IPS-18a (cell line): ENCODE results near the gene RALGPS2.
"Not testable (repeated sequence)": the region's sequence is repeated elsewhere in the genome, so short reads cannot be mapped to it uniquely, and the experiment has no call there.

Experiments
- H3K27ac ChIP-seq: one replicate; pipeline ENCODE4 v1.5.1; 2013; ENCODE audit warnings: low read length
- H3K27me3 ChIP-seq: one replicate; pipeline ENCODE4 v1.6.1; 2013; ENCODE audit warnings: mild to moderate bottlenecking, low read length; ENCODE audit not compliant: control insufficient read depth, insufficient read depth
- H3K36me3 ChIP-seq: one replicate; pipeline ENCODE4 v1.6.1; 2013; ENCODE audit warnings: low read depth, low read length; ENCODE audit not compliant: control insufficient read depth
- H3K4me1 ChIP-seq: one replicate; pipeline ENCODE4 v1.6.1; 2013; ENCODE audit warnings: low read depth, low read length; ENCODE audit not compliant: control insufficient read depth
- H3K4me3 ChIP-seq: one replicate; pipeline ENCODE4 v1.5.1; 2013; ENCODE audit warnings: low read length
- H3K9ac ChIP-seq: one replicate; pipeline ENCODE4 v1.6.1; 2013; ENCODE audit warnings: mild to moderate bottlenecking, low read length, moderate library complexity
- H3K9me3 ChIP-seq: one replicate; pipeline ENCODE4 v1.6.1; 2013; ENCODE audit warnings: low read depth, low read length; ENCODE audit not compliant: control insufficient read depth

The RALGPS2 gene

GRCh38 chr1:178949866-178950265 lies 224.8 kb downstream of the RALGPS2 start:
- not testable (repeated sequence) for H3K9ac ChIP-seq, H3K36me3 ChIP-seq, H3K9me3 ChIP-seq, H3K27ac ChIP-seq, H3K4me1 ChIP-seq, H3K4me3 ChIP-seq, H3K27me3 ChIP-seq

GRCh38 chr1:178951600-178951999 lies 226.6 kb downstream of the RALGPS2 start:
- H3K9ac ChIP-seq = no peak overlapping the region
- no peaks in the 10 kb centered on the region for H3K36me3 ChIP-seq

GRCh38 chr1:178953034-178953433 lies 228.0 kb downstream of the RALGPS2 start:
- H3K9ac ChIP-seq = no peak overlapping the region
- H3K4me1 ChIP-seq = no peaks in the 10 kb centered on the region
- H3K27ac ChIP-seq = no peak overlapping the region
- no peak overlapping the region for H3K4me3 ChIP-seq
- no peaks in the 10 kb centered on the region for H3K36me3 ChIP-seq
- H3K9me3 ChIP-seq = no peaks in the 10 kb centered on the region
- no peaks in the 10 kb centered on the region for H3K27me3 ChIP-seq

More at GRCh38 chr1:178951600-178951999, 226.6 kb downstream of the RALGPS2 start:
- no peaks in the 10 kb centered on the region for H3K9me3 ChIP-seq
- no peaks in the 10 kb centered on the region for H3K27me3 ChIP-seq
- no peaks in the 10 kb centered on the region for H3K4me1 ChIP-seq
- H3K27ac ChIP-seq = no peak overlapping the region
- no peak overlapping the region for H3K4me3 ChIP-seq

- H3K4me3 ChIP-seq = no peak overlapping the region
- no peaks in the 10 kb centered on the region for H3K4me1 ChIP-seq
- H3K36me3 ChIP-seq = no peaks in the 10 kb centered on the region
- H3K27ac ChIP-seq = no peak overlapping the region
- H3K9ac ChIP-seq = no peak overlapping the region
- H3K9me3 ChIP-seq = no peaks in the 10 kb centered on the region
- H3K27me3 ChIP-seq = no peaks in the 10 kb centered on the region
Observed at GRCh38 chr1:178953538-178954324, 228.7 kb downstream of the RALGPS2 start.

GRCh38 chr1:178954325-178954690 lies 229.3 kb downstream of the RALGPS2 start:
- Histone ChIP-seq H3K27me3 (no peaks in the 10 kb centered on the region), H3K9ac (no peak overlapping the region), H3K9me3 (no peaks in the 10 kb centered on the region), H3K27ac (no peak overlapping the region), H3K4me1 (no peaks in the 10 kb centered on the region), H3K4me3 (no peak overlapping the region), H3K36me3 (no peaks in the 10 kb centered on the region)

GRCh38 chr1:178954937-178955336 lies 229.9 kb downstream of the RALGPS2 start:
- H3K27me3 ChIP-seq = no peaks in the 10 kb centered on the region
- H3K9me3 ChIP-seq = no peaks in the 10 kb centered on the region
- no peak overlapping the region for H3K9ac ChIP-seq
- H3K4me1 ChIP-seq = no peaks in the 10 kb centered on the region
- no peak overlapping the region for H3K4me3 ChIP-seq
- no peaks in the 10 kb centered on the region for H3K36me3 ChIP-seq
- no peak overlapping the region for H3K27ac ChIP-seq

- H3K27me3 ChIP-seq = no peaks in the 10 kb centered on the region
Observed at GRCh38 chr1:178955391-178955954, 230.4 kb downstream of the RALGPS2 start.

GRCh38 chr1:178958491-178958890 lies 233.4 kb downstream of the RALGPS2 start:
- Histone ChIP-seq H3K4me1 (no peaks in the 10 kb centered on the region), H3K27ac (no peak overlapping the region), H3K36me3 (no peaks in the 10 kb centered on the region), H3K27me3 (no peaks in the 10 kb centered on the region), H3K9ac (no peak overlapping the region), H3K4me3 (no peak overlapping the region), H3K9me3 (no peaks in the 10 kb centered on the region)

More at GRCh38 chr1:178955391-178955954, 230.4 kb downstream of the RALGPS2 start:
- Histone ChIP-seq H3K9me3 (no peaks in the 10 kb centered on the region), H3K4me3 (no peak overlapping the region), H3K4me1 (no peaks in the 10 kb centered on the region), H3K36me3 (no peaks in the 10 kb centered on the region), H3K9ac (no peak overlapping the region), H3K27ac (no peak overlapping the region)

- H3K36me3 ChIP-seq = no peaks in the 10 kb centered on the region
- peaks cover 2% of the 10 kb centered on the region for H3K9me3 ChIP-seq
- no peaks in the 10 kb centered on the region for H3K27me3 ChIP-seq
- no peak overlapping the region for H3K4me3 ChIP-seq
- no peak overlapping the region for H3K27ac ChIP-seq
- no peaks in the 10 kb centered on the region for H3K4me1 ChIP-seq
- no peak overlapping the region for H3K9ac ChIP-seq
Observed at GRCh38 chr1:178959543-178960460, 234.8 kb downstream of the RALGPS2 start.

- H3K4me3 ChIP-seq = no peak overlapping the region
- no peak overlapping the region for H3K27ac ChIP-seq
- H3K27me3 ChIP-seq = no peaks in the 10 kb centered on the region
- H3K36me3 ChIP-seq = no peaks in the 10 kb centered on the region
- no peaks in the 10 kb centered on the region for H3K4me1 ChIP-seq
- H3K9ac ChIP-seq = no peak overlapping the region
- peaks cover 4% of the 10 kb centered on the region for H3K9me3 ChIP-seq
Observed at GRCh38 chr1:178960482-178961240, 235.6 kb downstream of the RALGPS2 start.

- Histone ChIP-seq H3K9me3 (peaks cover 4% of the 10 kb centered on the region), H3K4me3 (no peak overlapping the region), H3K36me3 (no peaks in the 10 kb centered on the region), H3K4me1 (no peaks in the 10 kb centered on the region), H3K27me3 (no peaks in the 10 kb centered on the region), H3K27ac (no peak overlapping the region), H3K9ac (no peak overlapping the region)
Observed at GRCh38 chr1:178961331-178961730, 236.3 kb downstream of the RALGPS2 start.
